PC-9 (cell line): ENCODE results near the gene GGCX.

Experiments used
- EZH2 ChIP-seq: fragments of 200-600 bp; sonication (generic); IDR thresholded peaks from 2 replicates; pipeline ENCODE4 v1.8.0; 2017; ENCODE audit warnings: antibody characterized with exemption, low read depth
- TF ChIP-seq, protein P1 (sequence below): fragments of 200-600 bp; sonication (generic); conservative IDR thresholded peaks from 2 replicates; pipeline ENCODE4 v1.6.1; 2017; ENCODE audit warnings: mixed run types, antibody characterized with exemption, mild to moderate bottlenecking, moderate library complexity

DNA sequence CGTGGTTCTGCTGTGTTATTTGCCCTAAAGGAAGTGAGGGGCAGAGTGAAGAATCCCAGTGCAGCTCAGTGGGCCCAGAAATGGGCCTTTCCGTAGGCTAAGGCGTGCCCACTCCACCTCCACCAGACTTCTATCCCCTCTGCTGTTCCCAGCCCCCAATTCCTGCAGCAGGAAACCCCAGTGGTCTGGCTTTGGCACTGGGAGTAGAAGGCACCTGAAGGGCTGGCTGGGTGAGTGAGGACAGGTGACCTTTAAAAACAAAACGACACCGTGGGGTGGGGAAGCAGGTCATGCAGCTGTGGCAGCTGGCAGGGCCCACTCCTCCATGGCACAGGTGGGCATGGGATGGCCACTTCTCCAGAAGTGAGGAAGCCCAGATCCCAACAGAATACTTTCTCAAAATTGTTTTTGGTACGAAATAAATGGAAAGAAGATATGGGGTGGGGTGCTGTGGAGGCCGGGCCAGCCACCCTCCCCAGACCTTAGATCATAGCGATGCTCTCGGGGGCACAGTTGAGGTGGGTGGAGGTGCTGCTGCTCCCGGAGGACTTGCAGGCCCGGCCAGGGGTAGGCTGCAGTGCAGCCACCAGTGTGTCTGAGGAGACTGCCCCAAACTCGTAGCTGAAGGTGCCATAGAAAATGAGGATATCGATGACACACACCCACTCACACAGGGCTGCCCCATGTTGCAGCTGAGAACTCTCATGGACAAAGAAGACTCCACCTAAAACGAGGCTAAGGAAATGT, 37.5 kb upstream of the GGCX start:
- TF ChIP-seq, protein P1, sequence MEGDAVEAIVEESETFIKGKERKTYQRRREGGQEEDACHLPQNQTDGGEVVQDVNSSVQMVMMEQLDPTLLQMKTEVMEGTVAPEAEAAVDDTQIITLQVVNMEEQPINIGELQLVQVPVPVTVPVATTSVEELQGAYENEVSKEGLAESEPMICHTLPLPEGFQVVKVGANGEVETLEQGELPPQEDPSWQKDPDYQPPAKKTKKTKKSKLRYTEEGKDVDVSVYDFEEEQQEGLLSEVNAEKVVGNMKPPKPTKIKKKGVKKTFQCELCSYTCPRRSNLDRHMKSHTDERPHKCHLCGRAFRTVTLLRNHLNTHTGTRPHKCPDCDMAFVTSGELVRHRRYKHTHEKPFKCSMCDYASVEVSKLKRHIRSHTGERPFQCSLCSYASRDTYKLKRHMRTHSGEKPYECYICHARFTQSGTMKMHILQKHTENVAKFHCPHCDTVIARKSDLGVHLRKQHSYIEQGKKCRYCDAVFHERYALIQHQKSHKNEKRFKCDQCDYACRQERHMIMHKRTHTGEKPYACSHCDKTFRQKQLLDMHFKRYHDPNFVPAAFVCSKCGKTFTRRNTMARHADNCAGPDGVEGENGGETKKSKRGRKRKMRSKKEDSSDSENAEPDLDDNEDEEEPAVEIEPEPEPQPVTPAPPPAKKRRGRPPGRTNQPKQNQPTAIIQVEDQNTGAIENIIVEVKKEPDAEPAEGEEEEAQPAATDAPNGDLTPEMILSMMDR, result no peak
- TF ChIP-seq EZH2, result no peak
